T1000 (cell line): ENCODE data around the gene B3GNT2.

Experiments
- DNase-seq: peaks from one replicate; lab custom pipeline; 2025; ENCODE audit warnings: mixed read lengths; lab: John Stamatoyannopoulos, UW

Gene B3GNT2

DNA sequence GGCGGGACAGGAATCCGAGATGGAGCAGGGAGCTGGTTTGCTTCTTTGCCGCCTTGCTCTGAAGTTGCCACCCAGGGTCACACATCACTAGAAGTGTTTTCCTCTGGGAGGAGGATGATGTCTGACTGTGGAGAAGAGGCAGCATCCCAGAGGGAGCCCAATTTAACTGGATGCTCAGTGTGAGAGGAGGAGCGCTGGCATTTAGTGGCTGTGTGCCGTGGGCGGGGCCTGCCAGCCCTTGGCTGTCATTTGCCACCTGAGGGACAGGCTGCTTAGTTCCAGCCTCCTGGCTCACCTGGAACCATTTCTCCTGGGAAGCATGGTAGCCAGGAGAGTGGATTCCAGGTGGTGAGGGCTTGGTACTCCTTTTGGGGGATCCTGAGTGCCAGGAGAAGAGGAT, 9.6 kb downstream of the B3GNT2 start:
- no peak for DNase-seq

DNA sequence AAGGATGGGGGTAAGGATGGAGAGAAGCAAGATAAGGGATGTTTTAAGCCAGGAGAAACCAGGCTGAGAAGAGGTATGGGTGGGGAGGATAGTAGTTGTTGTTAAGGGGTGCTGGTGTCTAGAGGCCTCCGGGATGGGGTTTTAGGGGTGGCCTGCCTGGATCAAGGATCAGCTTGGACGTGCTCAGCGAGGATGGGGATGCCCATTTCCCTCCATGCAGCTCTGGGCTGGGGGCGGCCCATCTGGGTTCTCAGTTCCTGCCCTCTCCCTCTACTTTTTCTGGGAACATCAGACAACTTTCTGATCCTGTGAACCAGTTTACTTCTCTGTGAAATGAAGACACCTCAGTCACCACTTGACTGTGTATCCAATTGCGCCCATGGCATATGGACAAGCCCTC, 10.1 kb downstream of the B3GNT2 start:
- no peak for DNase-seq

DNA sequence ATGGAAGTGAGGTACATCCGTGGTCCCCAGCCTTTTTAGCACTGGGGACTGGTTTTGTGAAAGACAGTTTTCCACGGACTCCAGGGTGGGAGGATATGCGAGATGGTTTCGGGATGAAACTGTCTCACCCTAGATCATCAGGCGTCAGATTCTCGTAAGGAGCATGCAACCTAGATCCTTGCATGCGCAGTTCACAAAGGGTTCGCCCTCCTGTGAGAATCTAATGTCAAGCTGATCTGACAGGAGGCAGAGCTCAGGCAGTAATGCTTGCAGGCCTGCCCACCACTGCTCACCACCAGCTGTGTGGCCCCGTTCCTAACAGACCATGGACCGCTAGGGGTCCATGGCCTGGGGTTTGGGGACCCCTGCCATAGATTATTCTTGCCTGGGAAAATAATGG, 11.6 kb downstream of the B3GNT2 start:
- DNase-seq = no peak

DNA sequence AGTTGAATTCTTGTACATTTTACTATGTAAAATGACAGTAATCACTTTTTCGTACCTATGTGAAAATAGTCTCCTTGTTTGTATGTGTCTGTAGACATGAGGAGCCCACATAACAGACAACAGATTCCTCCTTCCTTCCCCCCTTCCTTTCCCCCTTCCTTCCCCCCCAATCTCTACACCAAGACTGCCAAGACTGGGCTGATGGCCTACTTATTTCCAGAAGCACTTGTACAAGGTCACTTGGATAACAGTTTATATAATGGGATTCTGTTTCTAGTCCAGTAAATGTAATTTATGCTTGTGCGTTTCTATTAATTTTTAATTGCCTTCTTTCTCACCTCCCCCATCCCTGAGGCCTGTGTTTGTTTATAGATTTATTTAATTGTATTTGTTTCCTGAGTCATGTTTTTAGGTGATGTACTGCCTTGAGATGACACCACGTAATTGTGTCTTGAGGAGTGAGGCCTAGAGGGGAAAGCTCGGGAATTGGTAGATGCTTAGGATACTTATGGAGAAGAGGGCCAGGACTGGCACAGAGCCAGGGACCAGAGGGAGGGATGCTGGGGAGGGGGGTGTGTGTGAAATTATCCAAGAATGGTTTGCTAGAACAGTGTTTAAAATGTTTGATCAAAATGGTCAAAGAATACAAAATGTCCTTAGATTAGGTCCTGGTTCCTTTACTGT, 12.3 kb downstream of the B3GNT2 start:
- no peak for DNase-seq

DNA sequence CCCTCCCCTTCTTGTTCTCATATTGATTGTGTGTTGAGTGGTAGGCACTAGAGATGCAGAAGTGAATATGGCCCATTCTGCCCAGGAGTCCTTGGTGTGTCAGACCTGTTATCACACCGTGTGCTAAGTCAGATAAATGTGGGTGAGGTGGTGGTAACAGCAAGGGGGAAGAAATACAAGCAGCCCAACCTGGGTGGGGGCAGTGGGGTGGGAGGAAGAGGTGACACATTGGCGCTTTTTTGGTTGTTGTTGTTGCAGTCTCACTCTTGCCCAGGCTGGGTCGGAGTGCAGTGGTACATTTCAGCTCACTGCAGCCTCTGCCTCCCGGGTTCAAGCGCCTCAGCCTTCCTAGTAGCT, 12.8 kb downstream of the B3GNT2 start:
- DNase-seq = no peak

DNA sequence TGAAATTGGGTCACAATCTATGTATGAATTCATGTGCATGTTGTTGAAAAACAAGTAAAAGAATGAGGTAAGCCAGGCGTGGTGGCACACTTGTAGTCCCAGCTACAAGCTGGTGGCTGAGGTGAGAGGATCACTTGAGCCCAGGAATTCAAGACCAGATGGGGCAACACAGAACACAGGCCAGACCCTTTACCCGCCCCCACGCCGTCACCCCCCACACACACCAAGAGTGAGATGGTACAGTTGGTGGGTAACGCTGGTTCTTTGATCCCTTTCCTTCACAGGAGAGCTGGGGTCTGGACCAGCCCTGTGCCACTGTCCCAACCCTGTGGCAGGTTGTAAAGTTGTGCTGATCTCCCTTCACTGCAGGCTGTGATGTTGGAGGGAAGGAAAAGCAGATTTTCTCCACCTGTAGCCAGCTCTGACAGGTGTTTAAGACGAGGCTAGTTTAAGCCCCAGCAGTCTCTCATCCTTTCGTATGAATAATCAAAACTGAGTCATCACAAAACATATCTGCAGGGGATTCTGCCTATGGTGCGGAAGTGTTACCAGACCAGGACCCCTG, 13.6 kb downstream of the B3GNT2 start:
- no peak for DNase-seq

DNA sequence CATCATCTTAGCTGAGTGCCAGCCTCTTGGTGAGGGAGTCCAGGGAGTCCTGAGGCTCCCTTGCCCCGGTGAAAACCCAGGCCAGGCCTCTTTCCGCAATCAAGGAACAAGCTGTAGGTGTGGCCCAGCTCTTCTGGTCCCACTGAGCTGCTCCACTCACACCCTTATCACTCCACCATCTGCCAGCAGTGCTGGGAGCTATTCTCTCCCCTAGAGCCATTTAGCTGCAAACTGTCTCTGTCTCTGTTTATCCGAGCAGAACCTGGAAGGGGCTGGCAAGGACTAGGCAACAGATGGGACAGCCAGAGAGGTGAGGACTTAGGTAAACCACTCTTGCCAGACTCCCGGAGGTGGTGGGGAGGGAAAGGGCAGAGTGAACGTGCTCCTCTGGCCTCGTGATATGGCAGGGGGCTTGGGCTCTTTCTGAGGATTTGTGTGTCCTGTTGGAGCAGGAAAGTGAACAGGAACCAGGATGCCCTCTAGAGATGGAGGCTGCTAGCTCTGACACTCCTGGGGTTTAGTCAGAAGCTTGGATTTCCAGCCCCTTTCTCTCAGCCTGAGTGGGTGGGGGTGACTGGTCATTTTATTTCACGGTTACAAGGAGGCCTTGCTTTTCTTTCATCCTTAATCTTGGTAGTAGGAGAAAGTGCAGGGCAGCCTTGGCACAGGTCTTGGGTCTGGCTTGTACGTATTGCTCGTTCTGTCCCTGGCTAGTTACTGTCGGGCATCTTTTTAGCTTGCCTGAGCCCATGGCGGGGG, 19.6 kb downstream of the B3GNT2 start:
- DNase-seq = no peak

DNA sequence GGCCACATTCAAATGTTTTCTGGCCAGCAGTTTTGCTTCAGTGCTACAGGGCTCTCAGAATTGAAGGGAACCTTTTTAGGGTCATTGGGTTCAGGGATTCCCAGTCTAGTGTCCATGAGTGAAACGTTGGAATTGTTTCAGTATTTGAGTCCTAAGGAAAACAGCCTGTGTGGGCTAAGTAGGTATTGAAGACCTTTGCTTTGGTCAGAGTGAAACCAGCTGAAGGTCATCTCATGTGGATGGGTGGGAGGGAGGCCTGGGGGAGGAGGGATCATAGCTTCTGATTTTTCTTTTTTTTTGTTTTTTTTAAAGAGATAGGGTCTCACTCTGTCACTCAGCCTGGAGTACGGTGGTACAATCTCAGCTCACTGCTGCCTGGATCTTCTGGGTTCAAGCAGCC, 20.2 kb downstream of the B3GNT2 start:
- no peak for DNase-seq

DNA sequence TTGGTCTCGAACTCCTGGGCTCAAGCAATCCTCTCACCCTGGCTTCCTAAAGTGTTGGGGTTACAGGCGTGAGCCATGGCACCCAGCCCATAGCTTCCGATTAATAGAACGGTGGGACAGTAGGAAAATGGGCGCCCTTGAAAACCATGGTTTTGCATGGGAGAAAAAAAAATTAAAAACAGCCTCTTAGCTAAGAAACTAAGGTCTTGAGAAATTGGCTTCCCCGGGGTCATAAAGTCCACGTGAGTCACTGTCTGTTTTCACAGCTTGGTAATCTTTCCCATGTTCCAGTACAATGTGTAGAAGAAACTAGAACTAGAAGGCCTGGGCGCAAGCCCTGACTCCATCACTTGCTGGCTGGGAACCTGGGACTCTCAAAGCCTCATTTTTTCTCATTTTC, 20.7 kb downstream of the B3GNT2 start:
- no peak for DNase-seq

DNA sequence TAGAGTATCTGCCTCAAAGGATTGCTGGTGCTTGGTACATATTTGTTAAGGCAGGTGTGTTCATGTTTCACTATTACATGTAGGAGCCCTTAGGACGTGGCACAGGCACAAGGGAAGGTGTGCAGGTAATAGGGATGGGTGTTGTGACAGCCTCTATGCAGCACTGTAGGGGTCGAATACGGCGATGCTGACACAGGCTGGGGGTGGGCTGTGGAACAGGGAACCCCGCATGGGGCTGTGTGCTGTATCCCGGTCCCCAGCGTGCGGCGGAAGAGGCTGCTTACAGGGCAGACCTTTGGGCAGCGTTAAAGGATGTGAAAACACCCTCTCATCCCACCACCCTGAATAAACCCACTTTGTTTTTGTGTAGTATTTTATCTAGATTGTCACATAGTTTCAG, 21.5 kb downstream of the B3GNT2 start:
- DNase-seq = no peak

DNA sequence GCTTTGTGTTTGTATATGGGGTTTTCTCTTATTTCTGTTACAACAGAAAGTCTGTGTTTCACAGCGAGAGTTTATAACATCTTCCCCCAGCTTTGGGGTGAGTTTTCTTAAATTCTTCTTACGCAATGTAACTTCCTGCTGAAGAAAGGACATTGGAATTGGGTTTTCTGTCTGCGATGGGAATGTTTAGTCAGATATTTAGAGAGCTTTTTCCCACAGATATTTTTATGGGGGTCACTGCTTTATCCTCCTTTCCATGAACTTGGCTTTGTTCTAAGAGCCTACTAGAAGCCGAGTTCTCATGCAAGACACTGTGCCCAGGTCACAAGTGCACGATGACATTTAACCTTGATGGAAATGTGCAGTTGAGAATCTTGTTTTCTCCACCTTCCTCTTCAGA, 22.1 kb downstream of the B3GNT2 start:
- DNase-seq = no peak

DNA sequence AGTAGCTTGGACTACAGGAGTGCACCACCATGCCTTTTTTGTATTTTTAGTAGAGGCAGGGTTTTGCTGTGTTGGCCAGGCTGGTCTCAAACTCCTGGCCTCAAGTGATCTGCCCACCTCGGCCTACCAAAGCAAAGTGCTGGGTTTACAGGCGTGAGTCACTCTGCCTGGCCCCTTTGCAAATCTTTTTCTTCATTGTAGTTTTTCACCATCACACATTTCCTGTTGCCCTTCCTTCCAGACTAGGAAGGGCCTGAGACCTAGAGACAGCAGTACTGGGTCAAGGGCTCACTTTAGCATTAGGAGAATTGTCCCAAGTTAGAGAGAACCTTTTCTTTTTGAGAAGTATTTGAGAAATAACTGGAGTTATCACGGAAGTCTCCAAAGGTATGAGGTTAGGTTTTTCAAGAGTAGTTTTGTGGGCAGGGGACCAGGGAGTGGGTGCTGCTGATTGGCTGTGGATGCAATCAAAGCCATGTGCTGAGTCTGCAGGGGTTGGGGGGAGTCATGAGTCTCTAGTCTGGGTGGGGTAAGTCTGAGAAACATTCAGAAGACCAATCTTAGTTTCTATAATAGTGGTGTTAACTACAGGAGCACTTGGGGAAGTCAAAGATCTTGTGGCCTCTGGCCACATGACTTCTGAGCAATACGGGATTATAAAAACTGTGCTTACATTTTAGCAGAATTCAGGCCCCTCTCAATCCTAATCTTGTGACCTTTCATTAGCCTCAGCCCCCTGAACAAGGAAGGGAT, 23.7 kb downstream of the B3GNT2 start:
- DNase-seq = no peak

DNA sequence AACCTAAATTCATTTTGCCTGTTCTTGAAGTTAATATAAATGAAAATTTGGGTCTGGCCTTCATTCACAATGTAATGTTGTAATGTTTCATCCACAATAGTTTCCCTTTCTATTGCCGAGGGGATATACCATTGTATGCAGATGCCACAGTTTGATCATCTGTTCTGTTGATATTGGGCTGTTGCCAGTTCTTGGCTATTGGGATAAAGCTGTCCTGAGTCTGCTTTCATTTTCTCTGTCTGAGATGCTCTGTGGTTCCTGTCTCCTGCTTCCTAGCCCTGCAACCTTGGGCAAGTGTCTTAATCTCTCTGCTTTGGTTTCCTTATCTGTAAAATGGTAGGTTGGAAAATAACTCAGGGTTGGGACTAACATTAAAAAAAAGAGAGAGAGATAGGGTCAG, 25.2 kb downstream of the B3GNT2 start:
- DNase-seq = no peak

DNA sequence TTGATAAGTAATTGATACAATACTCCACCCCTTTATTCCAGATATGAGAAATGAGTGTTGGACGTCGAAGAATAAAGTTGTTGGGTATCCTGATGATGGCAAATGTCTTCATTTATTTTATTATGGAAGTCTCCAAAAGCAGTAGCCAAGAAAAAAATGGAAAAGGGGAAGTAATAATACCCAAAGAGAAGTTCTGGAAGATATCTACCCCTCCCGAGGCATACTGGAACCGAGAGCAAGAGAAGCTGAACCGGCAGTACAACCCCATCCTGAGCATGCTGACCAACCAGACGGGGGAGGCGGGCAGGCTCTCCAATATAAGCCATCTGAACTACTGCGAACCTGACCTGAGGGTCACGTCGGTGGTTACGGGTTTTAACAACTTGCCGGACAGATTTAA, 26.3 kb downstream of the B3GNT2 start:
- DNase-seq = no peak

DNA sequence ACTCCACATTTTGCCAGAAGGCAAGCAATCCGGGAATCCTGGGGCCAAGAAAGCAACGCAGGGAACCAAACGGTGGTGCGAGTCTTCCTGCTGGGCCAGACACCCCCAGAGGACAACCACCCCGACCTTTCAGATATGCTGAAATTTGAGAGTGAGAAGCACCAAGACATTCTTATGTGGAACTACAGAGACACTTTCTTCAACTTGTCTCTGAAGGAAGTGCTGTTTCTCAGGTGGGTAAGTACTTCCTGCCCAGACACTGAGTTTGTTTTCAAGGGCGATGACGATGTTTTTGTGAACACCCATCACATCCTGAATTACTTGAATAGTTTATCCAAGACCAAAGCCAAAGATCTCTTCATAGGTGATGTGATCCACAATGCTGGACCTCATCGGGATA, 26.8 kb downstream of the B3GNT2 start:
- DNase-seq = no peak

DNA sequence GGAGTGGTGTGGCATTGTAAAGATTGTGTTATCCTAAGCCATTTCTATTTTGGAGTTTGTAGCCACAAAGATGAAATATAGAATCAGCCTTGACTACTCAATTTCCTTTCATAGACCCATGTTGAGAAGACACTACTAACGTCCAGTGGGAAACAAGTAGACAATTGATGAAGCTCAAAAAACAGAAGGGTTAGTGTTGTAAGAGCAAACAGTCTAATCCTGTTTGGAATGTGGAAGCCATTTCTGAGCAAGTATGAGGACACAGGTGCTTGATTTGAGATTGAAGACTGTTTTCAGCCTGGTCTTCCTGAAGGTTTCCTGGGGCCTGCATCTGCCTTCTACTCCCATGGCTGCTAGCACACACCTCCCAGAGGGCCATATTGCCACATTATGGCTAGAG, 29.1 kb downstream of the B3GNT2 start:
- no peak for DNase-seq

DNA sequence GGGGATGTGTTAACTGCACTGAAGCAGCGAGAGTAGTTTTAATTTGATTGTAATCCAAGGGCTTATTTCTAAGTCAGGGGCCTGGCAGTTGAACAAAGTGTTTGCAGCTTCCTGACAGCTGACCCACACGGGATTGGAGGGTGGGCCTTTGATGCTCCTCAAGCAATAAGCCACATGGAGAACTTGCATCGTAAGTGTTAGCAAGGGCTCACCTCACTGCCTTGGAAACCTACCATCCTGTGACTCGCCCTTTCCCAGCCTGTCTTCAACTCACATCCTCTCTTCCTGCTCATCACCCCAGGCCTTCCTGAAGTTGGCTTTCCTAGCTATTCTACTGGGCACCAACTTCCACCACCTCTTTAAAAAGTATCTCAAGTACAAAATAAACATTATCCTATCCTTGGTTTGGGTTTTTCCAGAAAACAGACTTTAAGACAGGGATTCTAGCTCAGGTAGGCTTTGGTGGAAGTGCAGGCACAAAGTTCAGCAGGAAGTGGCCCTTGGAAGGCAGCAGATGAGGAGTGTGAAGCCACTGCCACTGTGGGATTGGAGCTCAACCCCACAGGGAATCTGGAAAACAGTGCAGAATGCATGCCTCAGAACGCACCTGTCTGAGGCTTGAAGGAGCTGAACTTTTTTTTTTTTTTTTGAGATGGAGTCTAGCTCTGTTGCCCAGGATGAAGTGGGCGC, 31.6 kb downstream of the B3GNT2 start:
- no peak for DNase-seq

DNA sequence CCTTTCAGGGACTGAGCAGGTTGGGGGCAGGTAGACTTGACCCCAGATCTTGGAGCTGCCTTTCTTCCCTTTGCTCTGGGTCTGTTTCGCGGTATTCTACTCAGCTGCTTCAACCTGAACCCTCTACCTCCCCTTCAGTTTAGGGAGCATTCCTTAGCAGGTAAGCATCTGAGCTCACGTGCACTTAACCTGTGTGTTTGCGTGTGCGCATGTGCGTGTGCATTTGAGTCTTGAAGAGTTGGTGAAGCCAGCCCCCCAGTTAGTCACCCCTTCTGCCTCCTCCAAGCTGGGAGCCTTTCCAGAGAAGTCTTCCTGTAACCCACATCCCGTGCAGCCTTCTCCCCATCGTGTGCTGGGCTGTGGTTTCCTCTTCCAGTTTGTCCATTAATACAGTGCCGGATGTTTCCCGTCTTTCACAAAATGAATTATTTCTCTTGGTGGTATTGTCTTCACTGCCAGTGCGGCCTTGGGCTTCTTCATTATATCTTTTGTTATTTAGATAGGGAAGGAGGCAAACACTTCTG, 33.2 kb downstream of the B3GNT2 start:
- DNase-seq = no peak

DNA sequence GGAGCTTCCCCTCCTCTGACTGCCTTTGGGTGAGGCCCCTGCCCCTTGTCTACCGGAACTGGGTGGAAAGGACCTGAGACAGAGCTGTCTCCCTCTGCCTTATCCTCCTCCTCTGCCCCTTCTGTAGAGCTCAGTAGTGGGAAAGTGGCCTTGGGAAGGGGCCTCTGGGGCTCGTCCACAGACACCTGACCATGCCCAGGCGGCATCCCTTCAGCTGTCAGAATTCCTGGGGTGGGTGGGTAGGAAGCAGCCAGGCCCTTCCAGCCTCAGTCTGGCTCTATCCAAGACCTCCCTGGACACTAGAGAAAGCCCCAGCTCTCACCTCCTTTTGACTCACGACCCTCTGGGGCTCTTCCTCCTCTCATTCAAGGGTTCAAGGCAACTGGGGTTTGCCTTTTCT, 35.6 kb downstream of the B3GNT2 start:
- DNase-seq = no peak

DNA sequence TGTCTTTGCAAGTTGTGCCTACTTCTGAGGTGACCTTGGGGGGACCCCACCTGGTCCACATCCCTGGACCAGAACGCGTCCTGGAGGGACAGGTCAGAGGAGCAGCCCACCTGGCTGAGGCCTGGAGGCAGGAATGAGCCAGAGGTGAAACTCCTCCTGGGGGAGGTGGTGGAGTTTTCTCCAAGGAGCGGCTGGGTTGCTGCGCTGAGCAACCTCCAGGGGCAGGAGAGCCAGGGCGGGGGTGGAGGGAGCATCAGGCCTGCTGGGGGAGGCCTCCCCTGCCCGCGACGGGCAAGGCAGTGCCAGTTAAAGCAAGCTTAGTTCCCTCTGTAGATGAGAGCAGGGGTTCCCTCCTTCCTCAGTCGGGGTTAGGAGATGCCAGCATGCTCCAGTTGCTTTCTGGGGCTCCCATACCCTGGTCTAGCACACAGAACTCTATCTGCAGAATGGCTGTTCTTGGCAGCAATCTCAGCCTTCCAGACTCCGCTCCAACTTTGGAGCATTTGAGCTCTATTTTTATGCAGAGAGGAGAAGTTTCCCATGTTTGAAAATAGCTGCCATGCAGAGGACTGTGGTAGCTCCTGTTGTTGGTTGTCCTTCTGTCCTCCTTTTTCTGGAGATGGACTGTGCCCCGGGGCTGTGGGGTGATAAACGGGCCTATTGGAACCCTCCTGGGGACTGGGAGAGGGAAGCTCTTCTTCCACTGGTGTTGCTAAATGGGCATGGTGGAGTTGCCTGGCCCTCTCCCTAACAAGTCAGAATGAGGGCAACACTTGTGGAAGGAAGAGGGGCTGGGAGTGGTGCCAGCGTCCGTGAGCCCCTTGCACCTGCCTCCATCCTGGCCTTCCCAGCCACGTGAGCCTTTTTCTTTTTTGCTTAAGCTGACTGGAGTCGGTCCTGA, 39.1 kb downstream of the B3GNT2 start:
- DNase-seq = no peak

DNA sequence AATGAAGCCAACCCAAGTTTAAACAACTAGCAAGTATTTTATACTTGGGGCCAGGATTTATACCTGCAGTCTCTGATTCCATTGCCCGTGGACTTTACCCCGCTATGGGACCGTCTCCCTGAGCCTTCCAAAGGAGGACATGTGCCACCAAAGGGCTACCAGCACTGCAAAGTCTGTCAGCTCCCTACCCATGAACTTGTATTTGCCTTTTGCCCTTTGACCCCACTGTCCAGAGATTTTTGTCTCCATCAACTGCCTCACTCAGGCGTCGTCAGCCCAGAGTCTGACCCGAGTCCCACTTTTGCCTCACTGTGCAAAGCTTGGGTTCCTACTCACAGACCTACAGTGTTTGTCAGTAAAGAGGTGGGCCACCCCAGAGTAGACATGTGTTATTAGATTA, 40.6 kb downstream of the B3GNT2 start:
- DNase-seq = no peak
